Posterior vena cava (tissue), 2 donors: ENCODE measurements around the gene ATP2B1. TPM values are rescaled to one million over a fixed set of nuclear protein-coding genes. Genes with fewer than 3 reads are reported as not detected.

Experiments used
- total RNA-seq, 2 donors: library from RNA; stranded (reverse); fragmentation: NEBNext Ultra II Directional; extraction: Animal tissue kit (Norgen Biotek cat#: 25700); gene quantifications; one replicate each; pipeline ENCODE4 v1.2.1, GENCODE V29; 2021
- donor health status: DM: yes; HTN: yes; CAD: no.
- donor health status: DM: yes; HTN: yes; CAD: no.

ATP2B1 gene
- total RNA-seq, 2 donors from 2014 or later, result 37.6 to 44.0 TPM

Other genes starting within 250 kb of the ATP2B1 start
- 1 to 10 TPM; 5.4 to 6.2 TPM for gene GALNT4, start 184.0 kb downstream of the ATP2B1 start, total RNA-seq
- gene POC1B, start 182.8 kb downstream of the ATP2B1 start, total RNA-seq, result 10 to 100 TPM; 12.3 to 22.1 TPM